ENCODE measurements around the gene MORC1.

Gene MORC1

DNA sequence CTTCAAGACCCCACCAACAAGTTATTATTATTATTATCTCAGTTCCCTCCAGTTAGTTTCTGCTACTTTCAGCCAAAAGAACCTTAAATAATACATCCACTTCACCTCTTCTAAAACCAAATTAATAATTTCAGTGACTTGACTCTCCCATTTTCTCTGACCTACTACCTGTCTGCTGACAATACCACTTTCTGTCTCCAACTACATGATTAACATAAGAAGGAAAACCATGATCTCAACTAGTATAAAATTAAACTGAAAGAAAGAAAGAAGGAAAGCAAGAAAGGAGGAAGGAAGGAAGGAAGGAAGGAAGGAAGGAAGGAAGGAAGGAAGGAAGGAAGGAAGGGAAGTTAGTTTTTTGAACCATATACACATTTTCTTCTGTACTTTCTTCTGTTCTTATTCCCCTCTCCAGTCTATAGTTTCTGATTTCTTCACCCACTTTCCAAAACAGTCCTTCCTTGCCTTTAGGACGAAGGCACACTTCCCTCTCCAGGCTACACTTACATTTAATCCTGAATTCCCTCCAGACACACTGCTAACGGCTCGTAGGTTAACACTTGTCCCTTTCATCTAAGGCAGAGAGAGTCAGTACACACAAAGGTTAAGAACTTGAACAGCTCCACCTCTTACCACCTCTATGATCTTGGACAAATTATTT, 84.8 kb downstream of the MORC1 start:
- no peak for DNase-seq (ENCODE audit: low spot score)

DNA sequence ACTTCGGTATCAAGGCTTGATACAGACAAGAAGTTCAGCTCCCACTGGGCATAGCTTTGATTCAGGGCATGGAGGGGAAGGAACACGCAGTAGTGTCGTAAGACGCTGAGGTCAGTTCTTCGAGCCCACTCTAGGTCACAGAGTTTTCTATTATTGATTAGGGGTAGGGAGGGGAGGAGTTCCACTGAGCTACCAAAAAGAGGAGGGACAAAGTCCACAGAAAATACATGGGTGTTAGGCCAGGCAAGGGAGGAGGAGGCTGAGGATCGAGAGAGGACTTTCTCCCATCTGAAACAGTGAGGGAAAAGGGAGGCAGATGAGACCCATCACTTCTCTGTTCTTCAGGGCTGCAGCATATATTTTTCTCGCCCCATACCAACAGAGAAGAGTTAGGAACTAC, 89.2 kb downstream of the MORC1 start:
- DNase-seq (ENCODE audit: low spot score) = no peak

DNA sequence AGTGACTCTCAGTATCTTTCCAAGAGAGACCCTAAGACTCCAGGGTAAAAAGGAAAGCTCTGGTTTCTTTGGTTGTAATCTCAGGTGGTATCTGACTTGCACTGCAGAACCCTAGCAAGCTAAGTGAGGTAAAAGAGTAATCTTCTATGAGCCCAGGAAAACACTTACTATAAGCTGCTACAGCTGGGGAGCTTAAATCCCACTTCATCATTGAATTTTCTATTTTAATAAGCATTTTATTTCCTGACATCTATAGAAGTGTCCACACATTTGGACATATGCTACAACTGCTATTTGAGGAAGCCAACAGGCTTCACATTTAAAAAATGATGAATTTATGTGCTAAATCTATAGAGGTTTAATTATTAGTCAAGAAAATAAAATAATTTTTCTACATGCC, 91.1 kb downstream of the MORC1 start:
- no peak for DNase-seq (ENCODE audit: low spot score)

DNA sequence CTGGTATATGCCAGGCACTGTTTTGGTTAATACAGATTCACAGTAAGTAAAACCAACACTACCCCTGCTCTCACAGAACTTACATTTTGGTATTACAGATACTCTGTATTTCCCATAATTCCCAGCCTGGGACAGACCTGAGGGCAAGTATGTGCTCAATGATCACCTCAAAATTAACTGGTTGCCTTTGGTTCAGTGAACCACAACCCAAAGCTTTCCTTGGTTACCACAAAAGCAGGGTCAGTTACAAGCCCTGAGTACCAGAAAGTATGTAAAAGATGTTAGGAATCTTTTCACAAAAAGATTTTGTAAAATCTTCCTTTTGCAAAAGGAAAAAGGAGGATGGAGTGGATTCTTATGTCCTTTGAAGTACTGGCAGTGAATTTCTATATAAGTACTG, 92.0 kb downstream of the MORC1 start:
- DNase-seq (ENCODE audit: low spot score) = no peak

DNA sequence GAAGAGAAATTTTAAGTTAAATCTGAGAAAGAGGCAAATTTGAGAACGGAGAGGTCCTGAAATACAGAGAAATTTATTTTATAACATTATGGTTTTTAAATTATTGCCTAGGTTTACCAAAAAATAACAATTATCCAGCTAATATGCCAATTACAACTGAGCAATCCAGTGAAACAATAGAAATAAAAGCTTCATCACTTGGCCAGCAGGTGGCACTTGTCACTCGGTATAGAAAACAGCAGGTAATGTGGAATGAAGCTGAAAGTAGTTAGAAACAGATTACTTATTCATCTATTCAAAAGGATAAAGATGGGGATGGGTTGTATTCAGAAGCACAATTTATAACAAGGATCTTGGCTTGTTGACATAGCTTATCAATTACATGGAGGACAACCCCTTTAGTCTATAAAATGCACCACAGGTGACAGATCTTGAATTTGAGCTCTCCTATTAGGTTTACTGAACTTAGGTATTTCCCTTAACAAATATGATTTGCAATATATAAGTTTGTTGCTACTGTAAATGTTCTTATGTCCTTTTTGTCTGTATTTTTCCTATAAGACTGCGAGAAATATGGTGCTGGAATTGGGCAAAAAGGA, 94.2 kb downstream of the MORC1 start:
- DNase-seq (ENCODE audit: low spot score) = peak; percentile 8

DNA sequence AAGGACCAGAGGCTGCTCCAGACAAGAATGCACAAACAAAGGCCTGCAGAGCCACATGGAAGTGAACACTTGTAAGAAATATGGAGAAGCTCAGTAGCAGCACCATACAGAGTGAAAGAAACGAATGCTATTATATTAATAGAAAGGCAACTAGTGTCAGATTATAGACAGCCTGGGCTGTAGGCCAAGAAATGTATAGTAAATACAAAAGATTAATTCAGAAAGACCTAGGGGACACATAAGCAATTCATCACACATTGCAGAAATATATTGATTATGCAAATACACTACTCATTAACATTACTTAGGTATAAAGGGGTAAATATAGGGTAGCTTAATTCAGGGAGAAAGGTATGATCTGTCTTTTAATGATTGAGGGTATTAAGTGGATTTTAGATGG, 94.8 kb downstream of the MORC1 start:
- DNase-seq (ENCODE audit: low spot score) = no peak

DNA sequence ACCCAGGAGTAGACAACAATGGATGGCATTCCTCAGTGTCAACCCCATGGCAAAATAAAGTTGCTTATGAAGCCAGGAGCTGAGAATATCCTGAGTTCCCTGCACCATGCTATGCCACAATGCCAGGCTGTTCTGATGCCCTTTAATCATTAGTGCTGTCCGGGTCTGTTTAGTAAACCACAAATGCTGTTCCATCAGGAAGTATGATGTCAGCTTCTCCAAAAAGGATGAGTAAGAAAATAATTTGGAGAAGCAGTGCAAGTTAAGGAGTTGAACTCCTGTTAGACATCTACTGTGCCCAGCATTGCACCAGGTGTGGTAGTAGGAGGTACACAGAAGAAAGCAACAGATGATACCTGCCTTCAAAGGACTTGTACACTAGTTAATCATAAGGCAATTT, 96.4 kb downstream of the MORC1 start:
- no peak for DNase-seq (ENCODE audit: low spot score)

DNA sequence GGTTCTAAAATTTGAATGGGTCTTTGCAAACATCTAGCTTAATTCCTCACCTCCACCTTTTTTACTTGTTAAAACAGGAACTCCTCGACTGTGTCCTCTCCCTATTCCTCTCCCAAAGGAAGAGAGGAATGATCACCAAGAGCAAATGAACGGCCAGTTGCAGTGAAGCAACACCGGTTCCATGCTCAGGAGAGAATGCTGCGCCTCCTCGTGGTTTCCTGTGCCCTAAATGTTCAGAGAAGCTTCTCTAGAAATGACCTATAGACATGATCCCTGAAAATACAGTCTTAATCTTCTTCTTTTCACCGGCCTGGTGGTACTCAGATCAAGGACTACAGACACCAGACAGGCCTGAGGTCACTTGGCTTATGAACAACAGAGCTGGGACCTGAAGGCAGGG, 99.1 kb downstream of the MORC1 start:
- no peak for DNase-seq (ENCODE audit: low spot score)

DNA sequence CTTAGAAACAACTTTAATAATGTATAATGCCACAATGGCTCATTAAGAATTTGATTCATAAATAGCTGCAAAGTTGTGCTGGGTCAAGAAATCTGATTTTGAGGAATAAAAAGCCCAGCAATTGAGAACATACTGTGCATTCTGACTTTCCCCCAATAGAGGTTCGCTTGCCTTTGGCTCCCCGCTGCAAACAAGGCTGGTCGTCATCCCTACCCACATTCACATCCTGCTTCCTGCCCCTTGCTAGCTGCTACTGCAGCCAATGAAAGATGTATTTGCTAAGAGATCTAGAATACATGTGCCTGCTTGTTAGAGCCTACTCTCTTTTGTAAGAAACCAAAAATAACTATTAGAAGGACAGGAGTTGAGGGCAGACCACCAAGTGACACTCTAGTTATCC, 112.5 kb downstream of the MORC1 start:
- DNase-seq (ENCODE audit: low spot score) = no peak

DNA sequence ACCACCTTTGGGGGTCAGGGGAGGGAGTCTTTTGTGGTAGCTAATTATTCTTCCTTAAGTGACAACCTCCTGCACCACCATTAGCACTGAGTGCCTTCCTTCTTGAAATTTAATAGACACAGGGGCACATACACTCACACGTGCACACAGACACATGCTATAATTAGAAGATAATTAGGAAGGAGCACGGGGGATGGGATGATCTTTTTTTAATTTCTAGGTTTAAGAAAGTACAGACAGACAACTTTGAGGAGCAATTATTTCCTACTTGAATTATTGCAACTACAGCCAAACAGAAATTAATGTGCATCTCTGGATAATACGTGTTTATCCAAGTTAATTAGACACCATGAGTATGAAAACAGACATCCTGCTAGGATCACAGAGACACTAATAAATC, 119.5 kb downstream of the MORC1 start:
- DNase-seq (ENCODE audit: low spot score) = no peak

DNA sequence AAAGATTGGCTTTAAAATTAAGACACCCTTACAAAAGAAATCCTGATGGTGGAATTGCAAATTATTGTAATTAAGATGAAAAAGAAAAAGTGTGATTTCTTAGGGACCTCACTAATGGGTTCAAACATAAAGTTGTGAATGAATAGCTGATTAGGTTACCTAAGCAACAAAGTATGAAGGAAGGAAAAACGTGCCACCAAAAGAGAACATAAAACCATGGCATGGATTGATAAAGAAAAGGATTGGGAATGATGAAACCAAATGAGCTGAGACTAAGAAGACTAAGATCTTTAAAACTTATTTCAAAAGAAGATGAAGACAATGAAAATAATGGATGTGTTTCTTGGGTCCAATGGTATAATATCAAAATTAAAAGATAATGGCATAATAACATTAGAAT, 132.1 kb downstream of the MORC1 start:
- no peak for DNase-seq (ENCODE audit: low spot score)

DNA sequence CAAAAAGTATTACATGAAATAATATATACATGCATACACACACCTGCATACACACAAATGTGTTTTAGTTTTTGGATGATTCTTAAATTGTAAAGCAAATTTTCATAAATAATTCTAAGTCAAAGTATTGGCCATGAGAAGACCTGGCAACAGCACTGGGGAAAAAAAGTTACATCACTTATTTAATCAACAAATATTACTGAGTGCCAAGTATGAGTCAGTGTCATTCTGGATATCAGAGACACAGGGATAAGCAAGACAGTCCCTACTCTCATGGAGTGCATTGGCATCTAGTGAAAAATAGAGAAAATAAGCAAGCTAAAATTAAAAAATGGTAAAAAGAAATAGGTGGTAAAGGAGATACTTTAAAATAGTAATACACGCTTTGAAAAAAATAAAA, 134.9 kb downstream of the MORC1 start:
- DNase-seq (ENCODE audit: low spot score) = no peak

DNA sequence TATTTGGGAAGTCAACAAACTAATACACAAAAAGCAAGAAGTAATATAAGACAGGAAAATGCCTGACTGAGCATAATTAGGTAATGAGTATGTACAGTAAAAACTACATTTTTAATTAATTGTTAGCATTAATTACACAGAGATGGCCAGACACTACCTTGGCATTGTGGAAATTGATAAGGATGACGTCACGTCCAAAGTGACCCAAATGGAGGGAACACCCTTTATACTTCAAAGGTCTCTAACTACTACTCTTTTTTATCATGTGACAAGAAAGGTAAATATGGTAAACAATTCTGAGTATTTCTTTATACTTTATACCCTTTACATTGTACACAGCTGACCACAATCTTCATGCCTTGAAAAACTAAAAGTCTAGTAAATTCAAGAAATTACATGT, 141.9 kb downstream of the MORC1 start:
- DNase-seq (ENCODE audit: low spot score) = no peak

DNA sequence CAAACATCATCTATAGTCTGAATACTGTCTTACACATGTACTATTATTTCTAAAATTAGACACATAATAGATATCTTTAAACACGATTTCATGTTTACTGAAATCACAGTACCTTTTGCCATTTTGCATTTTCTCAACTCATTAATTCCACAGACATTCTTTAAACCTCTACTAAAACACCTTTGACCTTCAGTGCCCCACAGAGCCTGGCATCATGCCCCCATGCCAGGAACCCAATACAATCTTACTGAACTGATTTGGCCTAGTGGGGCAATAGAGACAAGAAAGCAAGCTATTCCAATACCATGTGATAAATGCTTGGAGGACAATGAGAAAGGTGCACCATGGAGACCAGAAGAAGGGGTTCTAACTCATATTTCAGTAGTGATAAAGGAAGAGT, 144.9 kb downstream of the MORC1 start:
- DNase-seq (ENCODE audit: low spot score) = no peak

DNA sequence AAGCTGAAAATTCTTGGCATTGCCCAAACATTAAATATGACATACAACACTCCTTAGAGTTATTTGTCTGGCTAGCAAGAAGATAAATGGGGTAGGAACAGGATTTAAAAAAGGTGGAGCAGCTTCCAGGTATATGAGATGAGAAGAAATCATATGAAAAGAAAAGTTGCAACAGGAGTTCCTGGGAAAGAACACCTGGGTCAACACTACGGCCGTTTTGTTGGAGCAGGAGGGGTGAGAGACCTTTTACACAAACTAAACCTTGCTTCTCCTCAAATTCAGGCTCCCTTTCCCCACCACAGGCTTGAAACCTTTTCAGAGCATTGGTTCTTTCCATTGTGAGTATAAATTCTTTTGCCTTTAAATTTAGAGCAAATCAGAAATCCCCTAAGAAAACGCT, 145.5 kb downstream of the MORC1 start:
- no peak for DNase-seq (ENCODE audit: low spot score)

DNA sequence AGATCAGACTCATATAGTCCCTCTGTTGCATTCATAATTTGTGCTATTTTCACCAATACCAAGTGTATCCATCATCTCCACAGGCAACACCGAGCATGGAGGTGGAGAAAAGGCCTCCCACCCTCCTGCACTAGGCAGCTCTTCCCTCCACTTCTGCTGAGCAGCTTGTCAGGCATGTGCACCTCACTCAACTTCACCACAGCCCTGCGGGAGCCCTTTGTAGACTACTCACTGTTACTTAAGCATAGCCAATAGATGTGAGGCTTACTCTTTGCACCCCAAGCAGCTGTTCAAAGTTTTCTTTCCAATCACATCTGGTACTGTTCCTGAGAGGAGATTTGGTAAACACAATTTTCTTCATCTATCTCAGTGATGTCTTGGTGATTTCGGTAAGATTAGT, 147.4 kb downstream of the MORC1 start:
- DNase-seq (ENCODE audit: low spot score) = no peak

DNA sequence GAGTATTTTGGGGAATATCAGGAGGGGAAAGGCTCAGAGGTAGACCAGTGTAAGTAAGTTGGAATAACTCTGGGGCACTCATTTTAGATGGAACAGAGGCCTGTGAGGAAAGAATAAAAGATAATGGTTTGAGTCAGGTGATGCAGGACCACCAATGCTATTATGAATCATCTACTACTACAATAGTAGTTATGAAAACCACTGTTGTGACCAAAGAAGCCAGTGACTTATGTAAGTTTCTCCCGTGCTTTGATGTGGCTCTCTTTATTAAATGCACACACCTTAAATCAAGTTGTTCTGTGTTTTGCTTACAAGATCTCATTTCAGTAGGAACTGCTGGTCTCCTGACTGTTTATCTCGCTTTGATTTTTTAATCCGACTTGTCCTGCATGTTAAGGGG, 151.2 kb downstream of the MORC1 start:
- DNase-seq (ENCODE audit: low spot score) = no peak

DNA sequence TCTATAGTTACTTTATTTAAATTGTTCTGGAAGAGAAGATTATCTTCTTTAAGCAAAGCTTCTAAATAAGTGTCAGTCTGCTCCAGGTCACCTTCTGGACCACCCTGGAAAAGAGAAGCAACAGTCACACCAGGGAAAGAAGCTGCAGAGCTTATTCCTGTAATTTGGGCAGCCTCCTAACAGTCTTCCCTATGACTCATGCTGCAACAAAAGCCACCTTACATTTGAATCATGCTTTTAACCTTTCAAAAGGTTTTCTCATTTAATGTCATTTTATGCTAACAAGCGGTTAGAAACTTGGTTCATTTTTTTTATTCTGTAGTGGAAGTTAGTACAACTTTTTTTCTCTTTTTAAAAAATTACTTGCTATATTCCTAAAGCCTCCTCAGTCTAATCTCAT, 158.9 kb downstream of the MORC1 start:
- DNase-seq (ENCODE audit: low spot score) = no peak

DNA sequence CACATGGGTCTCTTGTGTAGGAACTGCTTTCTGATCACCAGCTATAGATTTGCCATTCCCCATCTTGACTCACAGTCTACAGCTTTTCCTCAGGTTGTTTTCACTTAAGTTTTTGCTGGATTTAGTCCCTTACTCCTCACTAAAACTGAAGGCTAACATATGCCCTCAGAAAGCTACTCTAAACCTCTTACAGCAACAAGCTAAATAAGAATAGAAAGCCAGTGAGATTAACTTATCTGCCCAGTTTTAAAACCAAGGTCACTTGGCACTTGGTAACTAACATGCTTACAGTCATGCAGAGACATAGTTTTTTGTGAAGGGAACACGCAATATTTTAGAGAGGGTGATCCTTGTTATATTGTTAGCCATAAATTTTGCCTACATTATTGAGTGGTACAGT, 164.2 kb downstream of the MORC1 start, which contains the start of gene GUCA1C:
GUCA1C (minus strand) TSS at position 180 of the 400 bp plus-strand sequence; CDS start at position 63, 117 bp downstream.
- no peak for DNase-seq (ENCODE audit: low spot score)

DNA sequence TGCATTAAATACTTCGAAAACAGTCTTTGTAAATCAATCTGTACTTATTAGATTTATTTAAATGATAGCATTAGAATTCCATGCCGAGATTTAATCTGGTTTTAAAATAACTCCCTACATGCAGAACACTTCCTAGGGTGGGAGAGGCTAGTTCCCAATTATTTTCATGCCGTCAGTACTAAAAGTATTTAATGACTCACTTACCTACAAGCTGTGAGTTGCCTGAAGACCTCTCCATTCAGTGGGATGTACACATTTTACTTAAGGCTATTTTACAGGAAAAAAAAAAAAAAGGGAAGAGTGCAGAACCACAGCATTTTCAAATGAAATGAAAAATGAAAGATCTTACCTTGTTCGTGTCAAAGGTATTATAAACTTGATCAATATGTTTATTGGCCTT, 164.7 kb downstream of the MORC1 start:
- DNase-seq (ENCODE audit: low spot score) = no peak

DNA sequence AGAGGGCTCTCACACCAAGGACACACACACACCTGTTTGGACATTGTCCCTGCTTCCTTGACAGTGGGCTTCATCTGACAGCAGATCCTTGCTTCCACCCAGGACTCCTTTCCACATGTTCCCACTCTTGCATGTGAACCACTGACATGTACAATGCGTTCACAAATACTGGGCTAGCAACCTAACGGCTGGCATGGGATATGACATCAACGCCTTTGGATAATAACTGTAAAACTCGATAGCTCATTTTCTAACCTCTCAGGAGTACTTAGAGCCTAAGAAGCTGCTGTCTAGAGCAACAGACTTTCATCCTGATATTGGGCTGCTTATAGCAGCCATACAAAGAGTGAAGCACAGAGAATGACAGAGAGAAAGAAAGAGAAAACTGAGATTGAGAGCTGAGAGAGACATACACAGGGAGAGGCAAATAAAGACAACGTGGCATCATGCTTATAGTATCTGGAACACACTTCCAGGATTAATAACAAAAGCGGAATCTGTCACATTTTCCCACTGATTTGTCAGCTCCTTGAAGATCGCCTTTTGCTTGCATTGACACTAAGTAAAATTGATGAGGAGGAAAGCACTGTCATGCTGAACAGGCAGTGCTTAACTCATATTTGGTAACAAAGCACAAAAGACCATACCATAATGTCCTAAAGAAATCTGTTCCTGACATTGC, 166.0 kb downstream of the MORC1 start:
- DNase-seq (ENCODE audit: low spot score) = no peak

DNA sequence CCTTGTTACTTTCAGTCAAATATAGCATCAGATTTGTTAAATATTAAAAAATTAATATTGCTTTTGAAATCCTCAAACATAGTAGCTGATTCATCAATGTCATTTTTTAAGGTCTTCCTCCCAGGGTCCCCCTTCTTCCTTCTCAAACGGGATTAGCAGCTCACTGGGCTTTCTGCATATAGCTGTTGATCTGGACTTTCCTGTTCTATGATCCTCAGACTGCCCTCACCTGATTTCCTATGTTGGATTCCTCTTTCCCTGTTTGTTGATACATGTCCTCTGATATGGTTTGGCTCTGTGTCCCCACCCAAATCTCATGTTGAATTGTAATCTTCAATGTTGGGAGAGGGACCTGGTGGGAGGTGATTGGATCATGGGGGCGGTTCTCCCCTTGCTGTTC, 170.1 kb downstream of the MORC1 start:
- DNase-seq (ENCODE audit: low spot score) = no peak
